ENCODE measurements around the gene SLC15A1.

GRCh38 chr13:98658131-98658530 is 94.3 kb downstream of the SLC15A1 start:
- TF ChIP-seq CTCF (IDR thresholded peaks at IDR 0.05; ENCODE audit: low read depth, low read length, missing input control) (no peak), GABPA (IDR thresholded peaks at IDR 0.05 in 1 of 2, conservative IDR thresholded peaks at IDR 0.05 in 1 of 2) (no peak), MAX (IDR thresholded peaks at IDR 0.05) (no peak), ATF3 (IDR thresholded peaks at IDR 0.05) (no peak), TAF1 (conservative IDR thresholded peaks at IDR 0.05) (no peak), EGR1 (IDR thresholded peaks at IDR 0.05; ENCODE audit: low read depth in 2 of 2) (no peak), JUND (IDR thresholded peaks at IDR 0.05) (no peak), YY1 (IDR thresholded peaks at IDR 0.05) (no peak), FOXA1 (IDR thresholded peaks at IDR 0.05) (no peak), RXRA (IDR thresholded peaks at IDR 0.05) (no peak), RAD21 (IDR thresholded peaks at IDR 0.05) (no peak)
- TF ChIP-seq, protein P1, sequence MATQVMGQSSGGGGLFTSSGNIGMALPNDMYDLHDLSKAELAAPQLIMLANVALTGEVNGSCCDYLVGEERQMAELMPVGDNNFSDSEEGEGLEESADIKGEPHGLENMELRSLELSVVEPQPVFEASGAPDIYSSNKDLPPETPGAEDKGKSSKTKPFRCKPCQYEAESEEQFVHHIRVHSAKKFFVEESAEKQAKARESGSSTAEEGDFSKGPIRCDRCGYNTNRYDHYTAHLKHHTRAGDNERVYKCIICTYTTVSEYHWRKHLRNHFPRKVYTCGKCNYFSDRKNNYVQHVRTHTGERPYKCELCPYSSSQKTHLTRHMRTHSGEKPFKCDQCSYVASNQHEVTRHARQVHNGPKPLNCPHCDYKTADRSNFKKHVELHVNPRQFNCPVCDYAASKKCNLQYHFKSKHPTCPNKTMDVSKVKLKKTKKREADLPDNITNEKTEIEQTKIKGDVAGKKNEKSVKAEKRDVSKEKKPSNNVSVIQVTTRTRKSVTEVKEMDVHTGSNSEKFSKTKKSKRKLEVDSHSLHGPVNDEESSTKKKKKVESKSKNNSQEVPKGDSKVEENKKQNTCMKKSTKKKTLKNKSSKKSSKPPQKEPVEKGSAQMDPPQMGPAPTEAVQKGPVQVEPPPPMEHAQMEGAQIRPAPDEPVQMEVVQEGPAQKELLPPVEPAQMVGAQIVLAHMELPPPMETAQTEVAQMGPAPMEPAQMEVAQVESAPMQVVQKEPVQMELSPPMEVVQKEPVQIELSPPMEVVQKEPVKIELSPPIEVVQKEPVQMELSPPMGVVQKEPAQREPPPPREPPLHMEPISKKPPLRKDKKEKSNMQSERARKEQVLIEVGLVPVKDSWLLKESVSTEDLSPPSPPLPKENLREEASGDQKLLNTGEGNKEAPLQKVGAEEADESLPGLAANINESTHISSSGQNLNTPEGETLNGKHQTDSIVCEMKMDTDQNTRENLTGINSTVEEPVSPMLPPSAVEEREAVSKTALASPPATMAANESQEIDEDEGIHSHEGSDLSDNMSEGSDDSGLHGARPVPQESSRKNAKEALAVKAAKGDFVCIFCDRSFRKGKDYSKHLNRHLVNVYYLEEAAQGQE (IDR thresholded peaks at IDR 0.05), result no peak
- TF ChIP-seq, protein P2, sequence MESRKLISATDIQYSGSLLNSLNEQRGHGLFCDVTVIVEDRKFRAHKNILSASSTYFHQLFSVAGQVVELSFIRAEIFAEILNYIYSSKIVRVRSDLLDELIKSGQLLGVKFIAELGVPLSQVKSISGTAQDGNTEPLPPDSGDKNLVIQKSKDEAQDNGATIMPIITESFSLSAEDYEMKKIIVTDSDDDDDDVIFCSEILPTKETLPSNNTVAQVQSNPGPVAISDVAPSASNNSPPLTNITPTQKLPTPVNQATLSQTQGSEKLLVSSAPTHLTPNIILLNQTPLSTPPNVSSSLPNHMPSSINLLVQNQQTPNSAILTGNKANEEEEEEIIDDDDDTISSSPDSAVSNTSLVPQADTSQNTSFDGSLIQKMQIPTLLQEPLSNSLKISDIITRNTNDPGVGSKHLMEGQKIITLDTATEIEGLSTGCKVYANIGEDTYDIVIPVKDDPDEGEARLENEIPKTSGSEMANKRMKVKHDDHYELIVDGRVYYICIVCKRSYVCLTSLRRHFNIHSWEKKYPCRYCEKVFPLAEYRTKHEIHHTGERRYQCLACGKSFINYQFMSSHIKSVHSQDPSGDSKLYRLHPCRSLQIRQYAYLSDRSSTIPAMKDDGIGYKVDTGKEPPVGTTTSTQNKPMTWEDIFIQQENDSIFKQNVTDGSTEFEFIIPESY (IDR thresholded peaks at IDR 0.05), result no peak

Measured in liver (tissue), 3 donors.